GM15510 (cell line): ENCODE results near the gene USP28.

Experiments
- POLR2A ChIP-seq: IDR thresholded peaks from 3 replicates; pipeline ENCODE4 v1.6.1; 2011; ENCODE audit warnings: borderline replicate concordance; ENCODE audit not compliant: insufficient read length; ENCODE audit errors: extremely low read depth

Gene USP28

GRCh38 chr11:113778111-113778910, 97.1 kb downstream of the USP28 start:
- no peak for TF ChIP-seq POLR2A

- no peak for TF ChIP-seq POLR2A
Measured at GRCh38 chr11:113774174-113774503, 101.2 kb downstream of the USP28 start.

GRCh38 chr11:113773416-113774173, 101.8 kb downstream of the USP28 start, which contains the start of gene ZW10:
Gene ZW10, minus strand, starts transcription at chr11:113773692. Its CDS starts 26 bp downstream, at chr11:113773666.
- TF ChIP-seq POLR2A: peak; percentile 74

GRCh38 chr11:113773092-113773415, 102.3 kb downstream of the USP28 start:
- no peak for TF ChIP-seq POLR2A

GRCh38 chr11:113771964-113772363, 103.4 kb downstream of the USP28 start:
- TF ChIP-seq POLR2A: no peak

GRCh38 chr11:113764527-113765219, 110.7 kb downstream of the USP28 start:
- TF ChIP-seq POLR2A: no peak

GRCh38 chr11:113760241-113760640, 115.1 kb downstream of the USP28 start:
- TF ChIP-seq POLR2A: no peak

GRCh38 chr11:113752932-113753331, 122.4 kb downstream of the USP28 start:
- no peak for TF ChIP-seq POLR2A
